Fibroblast of lung (primary cell): ENCODE data around the gene SMAGP.

Experiments used
- CTCF ChIP-seq, 2 donors: IDR thresholded peaks in 1 of 2; conservative IDR thresholded peaks in 1 of 2; 1 replicate in 1 of 2; 2 replicates in 1 of 2; pipeline ENCODE4 v1.5.1; 2011 to 2012; ENCODE audit warnings: low read length in 2 of 2, control low read depth in 1 of 2, inconsistent platforms in 1 of 2, low read depth in 1 of 2, mild to moderate bottlenecking in 1 of 2
- EZH2 ChIP-seq: IDR thresholded peaks from 2 replicates; pipeline ENCODE4 v1.5.1; 2012; ENCODE audit warnings: low read length, control low read depth, mild to moderate bottlenecking; ENCODE audit errors: missing control alignments

- TF ChIP-seq CTCF (conservative IDR thresholded peaks at IDR 0.05 in 1 of 2, IDR thresholded peaks at IDR 0.05 in 1 of 2; ENCODE audit: low read depth in 1 of 2, low read length in 2 of 2) (no peak), EZH2 (no peak)
Observed at GRCh38 chr12:51285843-51286242, 15.6 kb upstream of the SMAGP start.
